ENCODE data around the gene LRRC1. TPM values are rescaled to one million over a fixed set of nuclear protein-coding genes. Genes with fewer than 3 reads are reported as not detected.
A peak's percentile ranks its signal among the peaks of the same experiment; 100 is the strongest.

LRRC1 gene
- total and polyA plus RNA-seq, 10 donors = 1.8 to 6.3 (median 3.7) TPM

DNA sequence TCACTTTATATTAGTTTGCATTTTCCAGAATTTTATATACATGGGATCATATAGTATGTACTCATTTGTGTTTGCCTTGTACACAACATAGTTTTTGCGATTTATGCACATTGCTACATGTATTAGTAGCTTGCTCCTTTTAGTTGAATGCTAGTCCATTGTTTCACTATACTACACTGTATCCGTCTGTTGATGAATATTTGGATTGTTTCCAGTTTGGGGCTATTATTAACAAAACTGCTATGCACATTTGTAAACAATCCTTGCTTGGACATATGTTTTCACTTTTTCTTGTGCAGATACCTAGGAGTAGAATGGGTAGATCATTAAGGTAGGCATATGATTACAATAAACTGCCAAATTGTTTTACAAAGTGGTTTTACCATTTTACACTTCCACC is 3.9 kb upstream of the LRRC1 start:
- intact Hi-C loops (cut with DNase I; ENCODE audit: low total_unique reads) = no loop called here
- H3K9me3 ChIP-seq = peaks cover 4 to 24% (median 20%) of the 10 kb centered on the region in 8 donors
- WGBS, 5 donors = 72 to 96% (median 90%) methylated on average over 2 of the region's 2 CpGs
- TF ChIP-seq POLR2AphosphoS5 (IDR thresholded peaks at IDR 0.05) (no peak), POLR2A (IDR thresholded peaks at IDR 0.05) (no peak)
- TF ChIP-seq, protein P1, sequence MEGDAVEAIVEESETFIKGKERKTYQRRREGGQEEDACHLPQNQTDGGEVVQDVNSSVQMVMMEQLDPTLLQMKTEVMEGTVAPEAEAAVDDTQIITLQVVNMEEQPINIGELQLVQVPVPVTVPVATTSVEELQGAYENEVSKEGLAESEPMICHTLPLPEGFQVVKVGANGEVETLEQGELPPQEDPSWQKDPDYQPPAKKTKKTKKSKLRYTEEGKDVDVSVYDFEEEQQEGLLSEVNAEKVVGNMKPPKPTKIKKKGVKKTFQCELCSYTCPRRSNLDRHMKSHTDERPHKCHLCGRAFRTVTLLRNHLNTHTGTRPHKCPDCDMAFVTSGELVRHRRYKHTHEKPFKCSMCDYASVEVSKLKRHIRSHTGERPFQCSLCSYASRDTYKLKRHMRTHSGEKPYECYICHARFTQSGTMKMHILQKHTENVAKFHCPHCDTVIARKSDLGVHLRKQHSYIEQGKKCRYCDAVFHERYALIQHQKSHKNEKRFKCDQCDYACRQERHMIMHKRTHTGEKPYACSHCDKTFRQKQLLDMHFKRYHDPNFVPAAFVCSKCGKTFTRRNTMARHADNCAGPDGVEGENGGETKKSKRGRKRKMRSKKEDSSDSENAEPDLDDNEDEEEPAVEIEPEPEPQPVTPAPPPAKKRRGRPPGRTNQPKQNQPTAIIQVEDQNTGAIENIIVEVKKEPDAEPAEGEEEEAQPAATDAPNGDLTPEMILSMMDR (IDR thresholded peaks at IDR 0.05 in 8 of 11, conservative IDR thresholded peaks at IDR 0.05 in 3 of 11) = no peak
- H3K4me3 ChIP-seq = no peak overlapping the region
- peaks cover 0 to 11% (median 0%) of the 10 kb centered on the region in 7 donors for H3K27me3 ChIP-seq (replicated peaks in 1 of 7)
- peaks cover 4 to 27% (median 21%) of the 10 kb centered on the region in 6 donors for H3K4me1 ChIP-seq
- no peak overlapping the region for H3K27ac ChIP-seq
- no peak for DNase-seq
- no peaks in the 10 kb centered on the region for H3K36me3 ChIP-seq

DNA sequence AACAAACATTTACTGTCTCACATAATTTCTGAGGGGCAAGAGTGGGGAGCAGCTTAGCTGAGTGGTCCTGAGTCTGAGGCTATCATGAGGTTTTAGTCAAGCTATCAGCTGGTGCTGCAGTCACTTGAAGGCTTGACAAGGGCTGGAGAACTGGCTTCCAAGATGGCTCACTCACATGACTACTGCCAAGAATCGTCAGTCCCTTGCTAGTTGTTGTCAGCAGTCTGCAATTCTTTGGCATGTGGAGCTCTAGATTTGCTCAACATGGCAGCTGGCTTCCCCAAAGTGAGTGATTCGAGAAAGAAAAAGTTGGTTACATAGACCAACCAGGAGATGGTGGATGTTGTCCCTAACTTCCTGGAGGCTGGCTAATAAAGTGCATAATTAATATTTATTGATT is 2.8 kb upstream of the LRRC1 start:
- intact Hi-C loops (cut with DNase I; ENCODE audit: low total_unique reads) = no loop called here
- no peak for DNase-seq
- peaks cover 7 to 38% (median 29%) of the 10 kb centered on the region in 6 donors for H3K4me1 ChIP-seq
- WGBS, 5 donors = 77 to 91% (median 86%) methylated on average over 2 of the region's 2 CpGs
- TF ChIP-seq POLR2AphosphoS5 (IDR thresholded peaks at IDR 0.05) (no peak), POLR2A (IDR thresholded peaks at IDR 0.05) (no peak)
- TF ChIP-seq, protein P1 (IDR thresholded peaks at IDR 0.05 in 8 of 11, conservative IDR thresholded peaks at IDR 0.05 in 3 of 11) = no peak
- peaks cover 0 to 13% (median 0%) of the 10 kb centered on the region in 7 donors for H3K27me3 ChIP-seq (replicated peaks in 1 of 7)
- no peaks in the 10 kb centered on the region for H3K36me3 ChIP-seq
- no peak overlapping the region for H3K4me3 ChIP-seq
- peaks cover 4 to 24% (median 20%) of the 10 kb centered on the region in 8 donors for H3K9me3 ChIP-seq
- no peak overlapping the region for H3K27ac ChIP-seq

DNA sequence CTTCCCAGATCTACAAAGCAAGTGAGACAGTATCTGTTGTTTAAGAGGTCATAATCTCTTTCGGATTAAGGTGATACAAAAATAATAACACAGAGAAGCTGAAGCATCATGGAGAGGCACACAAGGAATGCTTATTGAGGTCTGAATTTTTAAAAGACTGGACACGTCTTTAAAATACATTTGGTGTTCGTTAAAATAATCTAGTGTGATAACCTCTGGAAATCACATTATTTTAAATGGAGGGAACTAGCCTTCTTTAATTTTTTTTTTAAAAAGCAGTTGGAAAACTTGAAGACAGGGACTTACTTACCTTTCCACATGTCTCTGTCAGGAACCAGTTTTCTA is 1.9 kb upstream of the LRRC1 start:
- H3K9me3 ChIP-seq = peaks cover 4 to 22% (median 19%) of the 10 kb centered on the region in 8 donors
- no peak overlapping the region for H3K27ac ChIP-seq
- no peaks in the 10 kb centered on the region for H3K36me3 ChIP-seq
- H3K4me3 ChIP-seq = peak overlapping the region in 4 of 8 donors; percentile 65 to 87 (median 78)
- WGBS, 5 donors = 76 to 86% (median 76%) methylated on average over 3 of the region's 3 CpGs
- intact Hi-C loops (cut with DNase I; ENCODE audit: low total_unique reads) = no loop called here
- no peak for DNase-seq
- TF ChIP-seq POLR2A (IDR thresholded peaks at IDR 0.05) (no peak), POLR2AphosphoS5 (IDR thresholded peaks at IDR 0.05) (no peak)
- TF ChIP-seq, protein P1 (IDR thresholded peaks at IDR 0.05 in 8 of 11, conservative IDR thresholded peaks at IDR 0.05 in 3 of 11) = no peak
- H3K27me3 ChIP-seq (replicated peaks in 1 of 7) = peaks cover 0 to 13% (median 0%) of the 10 kb centered on the region in 7 donors
- H3K4me1 ChIP-seq = peaks cover 7 to 39% (median 29%) of the 10 kb centered on the region in 6 donors

DNA sequence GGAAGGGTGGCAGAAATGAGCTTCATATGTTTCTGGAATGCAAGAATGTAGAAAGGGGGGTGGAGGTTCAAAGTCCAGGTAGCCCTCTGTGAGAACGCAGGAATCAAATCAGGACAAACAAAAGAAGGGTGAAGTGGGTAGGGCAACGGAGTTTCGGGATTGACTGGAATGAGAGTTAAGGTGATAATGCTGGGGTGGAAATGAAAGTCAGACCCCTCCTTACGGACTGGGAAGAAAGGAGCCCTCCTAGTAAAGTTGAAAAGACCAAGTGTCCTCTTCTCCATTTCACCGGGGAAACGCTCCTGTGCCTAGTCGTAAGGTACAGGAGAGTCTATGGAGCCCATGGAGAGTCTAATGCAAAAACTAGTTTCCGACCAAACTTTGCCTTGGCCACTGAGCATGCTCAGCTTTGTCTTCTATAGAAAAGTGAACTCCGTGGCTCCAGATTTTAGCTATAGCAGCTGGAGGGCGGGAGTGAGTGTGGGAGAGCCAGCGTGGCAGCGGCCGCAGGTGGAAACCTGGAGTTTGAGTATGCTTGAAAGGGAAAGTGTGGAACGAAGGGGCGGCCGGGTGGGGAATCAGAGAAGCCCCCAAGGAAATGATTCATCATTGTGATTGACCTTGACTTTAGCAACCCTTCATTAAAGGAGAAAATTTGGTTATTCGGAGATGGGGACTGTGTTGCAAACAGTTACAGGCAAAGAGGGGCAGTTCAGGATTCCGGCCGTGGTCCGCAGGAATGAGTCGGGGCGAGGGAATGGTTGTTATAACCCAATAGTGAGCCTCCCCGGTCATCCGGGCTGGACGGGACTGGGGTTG is 1.3 kb upstream of the LRRC1 start:
- TF ChIP-seq POLR2A (IDR thresholded peaks at IDR 0.05) (no peak), POLR2AphosphoS5 (IDR thresholded peaks at IDR 0.05) (peak in 1 of 3 donors; percentile 46)
- TF ChIP-seq, protein P1 (IDR thresholded peaks at IDR 0.05 in 8 of 11, conservative IDR thresholded peaks at IDR 0.05 in 3 of 11) = no peak
- Histone ChIP-seq H3K27ac (peak overlapping the region in 4 of 8 donors; percentile 68 to 80 (median 78)), H3K9me3 (peaks cover 0 to 16% (median 13%) of the 10 kb centered on the region in 8 donors), H3K4me3 (peak overlapping the region; percentile 52 to 87 (median 75)), H3K4me1 (peaks cover 7 to 39% (median 29%) of the 10 kb centered on the region in 6 donors), H3K27me3 (replicated peaks in 1 of 7) (peaks cover 0 to 13% (median 0%) of the 10 kb centered on the region in 7 donors), H3K36me3 (no peaks in the 10 kb centered on the region)
- WGBS, 5 donors = 1 to 3% (median 1%) methylated on average over 25 of the region's 25 CpGs
- no peak for DNase-seq
- intact Hi-C loops (cut with DNase I; ENCODE audit: low total_unique reads) = no loop called here

All from spleen (tissue), 11 donors.